Fibroblast of the aortic adventitia (primary cell): ENCODE results near the gene INHBC. TPM values are rescaled to one million over a fixed set of nuclear protein-coding genes. Genes with fewer than 3 reads are reported as not detected.

Source experiments
- DNase-seq: peaks from one replicate; pipeline ENCODE4 v3.0.0-alpha.2; 2010; ENCODE audit warnings: low read depth
- H3K4me3 ChIP-seq: 2 replicates; pipeline ENCODE4 v1.5.1; 2011; ENCODE audit warnings: low read depth, mild to moderate bottlenecking, control low read depth, low read length, moderate library complexity
- total RNA-seq: library from RNA; depleted of rRNA; stranded (reverse); fragments of >200 nt; gene quantifications from 2 replicates; pipeline ENCODE4 v1.2.3, GENCODE V29; 2012; ENCODE audit warnings: low replicate concordance
- TF ChIP-seq, protein P1 (sequence below): IDR thresholded peaks from 2 replicates; pipeline ENCODE4 v1.5.1; 2011; ENCODE audit warnings: mild to moderate bottlenecking, low read length, control low read depth, inconsistent platforms; ENCODE audit not compliant: insufficient read depth

Gene INHBC
- total RNA-seq, 1 donor = not detected

DNA sequence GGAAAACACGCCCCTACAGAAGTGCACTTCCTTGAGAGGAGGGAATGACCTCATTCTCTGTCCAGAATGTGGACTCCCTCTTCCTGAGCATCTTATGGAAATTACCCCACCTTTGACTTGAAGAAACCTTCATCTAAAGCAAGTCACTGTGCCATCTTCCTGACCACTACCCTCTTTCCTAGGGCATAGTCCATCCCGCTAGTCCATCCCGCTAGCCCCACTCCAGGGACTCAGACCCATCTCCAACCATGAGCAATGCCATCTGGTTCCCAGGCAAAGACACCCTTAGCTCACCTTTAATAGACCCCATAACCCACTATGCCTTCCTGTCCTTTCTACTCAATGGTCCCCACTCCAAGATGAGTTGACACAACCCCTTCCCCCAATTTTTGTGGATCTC, 15.5 kb downstream of the INHBC start:
- TF ChIP-seq, protein P1, sequence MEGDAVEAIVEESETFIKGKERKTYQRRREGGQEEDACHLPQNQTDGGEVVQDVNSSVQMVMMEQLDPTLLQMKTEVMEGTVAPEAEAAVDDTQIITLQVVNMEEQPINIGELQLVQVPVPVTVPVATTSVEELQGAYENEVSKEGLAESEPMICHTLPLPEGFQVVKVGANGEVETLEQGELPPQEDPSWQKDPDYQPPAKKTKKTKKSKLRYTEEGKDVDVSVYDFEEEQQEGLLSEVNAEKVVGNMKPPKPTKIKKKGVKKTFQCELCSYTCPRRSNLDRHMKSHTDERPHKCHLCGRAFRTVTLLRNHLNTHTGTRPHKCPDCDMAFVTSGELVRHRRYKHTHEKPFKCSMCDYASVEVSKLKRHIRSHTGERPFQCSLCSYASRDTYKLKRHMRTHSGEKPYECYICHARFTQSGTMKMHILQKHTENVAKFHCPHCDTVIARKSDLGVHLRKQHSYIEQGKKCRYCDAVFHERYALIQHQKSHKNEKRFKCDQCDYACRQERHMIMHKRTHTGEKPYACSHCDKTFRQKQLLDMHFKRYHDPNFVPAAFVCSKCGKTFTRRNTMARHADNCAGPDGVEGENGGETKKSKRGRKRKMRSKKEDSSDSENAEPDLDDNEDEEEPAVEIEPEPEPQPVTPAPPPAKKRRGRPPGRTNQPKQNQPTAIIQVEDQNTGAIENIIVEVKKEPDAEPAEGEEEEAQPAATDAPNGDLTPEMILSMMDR = no peak
- no peak overlapping the region for H3K4me3 ChIP-seq
- DNase-seq = no peak

DNA sequence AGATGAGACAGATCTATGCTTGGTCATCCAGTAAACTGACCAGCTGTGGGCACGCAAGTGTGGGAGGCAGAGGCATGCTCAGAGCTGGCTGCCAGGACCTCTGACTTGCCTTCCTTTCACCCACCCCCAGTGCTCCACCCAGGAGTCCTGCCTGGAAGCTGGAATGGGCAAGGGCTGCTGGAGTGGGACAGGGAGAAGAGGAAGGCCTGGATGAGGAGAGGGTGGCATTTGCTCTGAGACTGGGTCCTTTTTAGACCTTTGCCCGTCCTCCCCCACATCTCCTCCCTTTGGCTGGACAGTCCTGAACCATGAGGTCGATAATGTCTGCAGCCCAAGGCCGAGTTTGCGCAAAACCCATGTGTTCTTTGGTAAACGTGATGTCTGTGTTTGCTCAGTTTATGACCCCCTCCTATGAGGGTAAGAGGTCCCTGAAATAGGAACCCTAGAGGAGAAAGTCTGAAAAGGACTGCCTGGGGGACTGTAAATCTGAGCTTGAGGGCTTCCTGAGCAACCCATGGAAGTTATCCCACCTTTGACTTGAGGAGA, 16.7 kb downstream of the INHBC start:
- DNase-seq = no peak

DNA sequence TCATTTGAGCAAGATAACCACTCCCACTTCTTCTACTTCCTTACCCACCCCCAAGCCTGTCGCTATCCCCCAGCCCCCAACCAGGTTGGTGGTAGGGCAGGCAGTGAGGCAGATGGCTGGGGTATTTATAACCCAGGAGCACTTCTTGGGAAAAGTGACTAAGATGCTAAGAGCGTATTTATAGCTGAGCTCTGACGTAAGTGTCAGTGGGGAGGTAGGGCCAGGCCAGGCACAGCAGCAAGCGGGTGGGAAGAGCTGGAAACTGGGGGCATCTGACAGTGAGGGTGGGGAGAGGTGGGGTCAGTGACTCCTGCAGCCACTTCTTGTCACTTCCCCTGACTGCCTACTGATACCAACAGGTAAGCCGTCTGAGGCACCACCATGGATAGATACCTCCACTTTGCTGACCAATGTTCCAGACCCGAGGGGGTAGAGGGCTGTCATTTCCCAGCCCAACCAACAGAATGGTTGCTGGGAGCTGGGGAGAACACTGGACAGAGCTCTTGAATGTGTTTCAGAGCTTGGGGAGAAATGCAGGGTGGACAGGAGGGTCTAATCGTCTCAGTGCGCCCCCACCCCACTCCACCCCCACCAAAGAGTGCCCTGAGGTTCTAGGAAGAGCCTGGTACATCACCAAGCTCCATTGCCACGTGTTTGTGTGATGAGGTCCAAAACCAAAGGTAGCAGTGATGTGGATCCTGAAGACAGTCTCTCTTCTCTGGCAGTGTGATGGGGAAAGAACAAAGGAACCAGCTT, 17.8 kb downstream of the INHBC start:
- no peak overlapping the region for H3K4me3 ChIP-seq
- DNase-seq = peak; percentile 86
- TF ChIP-seq, protein P1 = no peak

More for the DNA sequence above, 16.7 kb downstream of the INHBC start:
- TF ChIP-seq, protein P1 = no peak
- H3K4me3 ChIP-seq = no peak overlapping the region

DNA sequence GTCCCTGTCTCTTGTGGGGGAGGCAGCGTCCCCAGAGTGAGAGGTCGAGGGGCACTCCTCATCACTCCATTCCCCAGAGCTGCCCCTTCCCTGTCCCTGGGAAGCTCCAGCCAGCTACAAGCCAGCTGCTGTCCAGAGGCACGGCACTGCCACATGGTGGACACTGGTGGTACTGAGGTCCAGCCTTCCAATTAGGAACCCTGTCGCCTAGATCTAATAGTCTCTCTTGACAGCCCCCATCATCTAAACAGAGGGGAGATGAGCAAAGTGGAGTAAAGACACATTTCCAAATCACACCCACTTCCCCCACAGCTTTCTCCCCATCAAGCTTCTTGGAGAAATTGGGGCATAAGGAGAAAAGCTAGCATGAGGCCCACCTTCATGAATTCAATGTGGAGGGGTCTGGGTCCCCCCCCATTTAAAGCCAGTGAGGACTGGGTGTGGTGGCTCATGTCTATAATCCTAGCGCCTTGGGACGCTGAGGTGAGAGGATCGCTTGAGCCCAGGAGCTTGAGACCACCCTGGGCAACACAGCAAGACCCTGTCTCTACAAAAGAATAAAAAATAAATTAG, 18.4 kb downstream of the INHBC start:
- no peak overlapping the region for H3K4me3 ChIP-seq
- DNase-seq = peak; percentile 81

DNA sequence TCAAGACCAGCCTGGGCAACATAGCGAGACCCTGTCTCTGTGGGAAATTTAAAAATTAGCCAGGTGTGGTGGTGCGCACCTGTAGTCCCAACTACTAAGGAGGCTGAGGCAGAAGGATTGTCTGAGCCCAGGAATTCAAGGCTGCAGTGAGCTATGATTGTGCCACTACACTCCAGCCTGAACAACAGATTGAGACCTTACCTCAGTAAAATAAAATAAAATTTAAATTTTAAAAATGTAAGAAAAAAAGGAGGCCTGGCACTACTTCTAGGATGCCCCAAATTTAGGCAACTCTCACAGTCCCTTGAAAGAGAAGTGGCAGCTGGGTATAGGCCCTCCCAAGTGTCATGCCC, 19.6 kb downstream of the INHBC start:
- no peak overlapping the region for H3K4me3 ChIP-seq
- TF ChIP-seq, protein P1 = no peak
- DNase-seq = no peak

More for the DNA sequence above, 18.4 kb downstream of the INHBC start:
- TF ChIP-seq, protein P1 = peak; percentile 96

DNA sequence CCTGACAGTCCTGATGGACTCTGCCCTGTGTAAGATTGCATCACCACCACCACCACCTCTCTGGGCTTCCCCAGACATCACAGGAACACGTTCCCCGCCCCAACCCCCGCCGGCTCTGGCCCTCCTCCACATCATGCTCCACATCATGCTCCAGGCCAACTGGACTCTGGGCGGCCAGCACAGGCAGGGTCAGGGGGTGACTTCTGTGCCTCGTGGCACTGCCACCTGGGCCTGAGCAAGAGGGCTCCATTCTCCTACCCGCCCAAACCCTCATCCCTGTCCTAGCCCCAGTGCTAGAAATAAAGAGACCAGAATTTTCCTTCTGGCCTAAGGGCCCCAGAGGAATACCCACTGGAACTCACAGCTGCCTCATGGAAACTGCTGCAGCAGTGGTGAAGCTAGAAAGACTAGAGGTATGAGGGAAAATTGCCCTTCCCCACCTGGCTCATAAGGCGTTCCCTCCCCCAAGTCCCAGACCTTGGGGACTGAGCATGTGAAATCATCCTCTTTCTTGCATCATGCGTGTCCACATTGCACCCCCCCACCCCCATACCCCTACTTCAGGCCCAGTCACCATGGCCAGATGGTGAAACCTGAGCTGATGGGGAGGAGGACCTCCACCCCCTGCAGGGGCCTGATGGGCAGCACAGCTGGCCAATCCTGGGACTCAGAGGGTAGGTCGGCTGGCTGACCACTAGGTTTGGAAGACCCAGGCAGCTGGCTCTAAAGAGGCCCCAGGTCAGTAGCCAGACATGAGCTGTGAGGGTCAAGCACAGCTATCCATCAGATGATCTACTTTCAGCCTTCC, 20.2 kb downstream of the INHBC start, which contains the start of gene INHBE:
Gene INHBE (plus strand): TSS at position 742 of the 808 bp plus-strand sequence. CDS start 230 bp downstream, outside the sequence.
- DNase-seq = peak; percentile 88
- H3K4me3 ChIP-seq = peak within 1 kb of the TSS; percentile 35
- TF ChIP-seq, protein P1 = no peak
